Uterus (tissue), 2 donors: ENCODE data around the gene LCORL.

Experiments used
- CTCF ChIP-seq, 4 experiments: fragments of 200-600 bp in 2 of 4; fragments of 450-650 bp in 2 of 4; sonication (generic) in 2 of 4; IDR thresholded peaks; one replicate each; pipeline ENCODE4 v1.5.1; 2016 to 2019; ENCODE audit warnings: antibody characterized with exemption in 4 of 4, mild to moderate bottlenecking in 2 of 4, moderate library complexity in 1 of 4
- POLR2A ChIP-seq, 2 donors: fragments of 450-650 bp; IDR thresholded peaks; one replicate each; pipeline ENCODE4 v1.6.1; 2016; ENCODE audit warnings: antibody characterized with exemption in 2 of 2, mild to moderate bottlenecking in 1 of 2, moderate library complexity in 1 of 2

- TF ChIP-seq POLR2A (IDR thresholded peaks at IDR 0.05) (no peak), CTCF (IDR thresholded peaks at IDR 0.05) (no peak)
These were observed 126.1 kb downstream of the LCORL start for GRCh38 chr4:17895481-17895880.
